DMS79 treated with DMSO at 0.1 percent for 48 hours (cell line): ENCODE measurements around the gene STK11.

Source experiments
- DNase-seq: peaks from one replicate; lab custom pipeline; 2025; lab: John Stamatoyannopoulos, UW

Gene STK11

DNA sequence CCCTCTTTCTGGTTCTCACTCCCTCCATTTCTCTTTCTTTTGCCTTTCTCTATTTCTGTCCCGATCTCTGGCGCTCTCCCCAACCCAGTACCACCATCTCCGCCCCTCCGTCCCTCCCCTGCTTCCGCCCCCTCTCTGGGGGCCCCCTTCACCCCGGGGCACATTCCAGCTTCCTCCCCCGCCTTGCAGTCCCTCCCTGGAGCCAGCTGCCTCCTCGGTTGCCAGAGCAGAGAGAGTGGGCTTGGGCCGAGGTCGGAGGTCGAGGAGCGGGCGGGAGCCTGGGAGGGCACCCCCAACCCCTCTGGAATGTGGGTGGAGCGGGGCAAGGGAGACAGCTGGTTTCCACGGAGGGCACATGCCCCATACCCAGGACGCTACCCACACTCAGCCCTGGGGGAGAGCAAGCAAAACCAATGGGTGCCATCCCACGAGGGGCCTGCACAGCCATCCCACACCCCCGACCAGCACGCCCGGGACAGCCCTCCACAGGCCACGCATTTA lies 57.1 kb downstream of the STK11 start:
- DNase-seq, result no peak

DNA sequence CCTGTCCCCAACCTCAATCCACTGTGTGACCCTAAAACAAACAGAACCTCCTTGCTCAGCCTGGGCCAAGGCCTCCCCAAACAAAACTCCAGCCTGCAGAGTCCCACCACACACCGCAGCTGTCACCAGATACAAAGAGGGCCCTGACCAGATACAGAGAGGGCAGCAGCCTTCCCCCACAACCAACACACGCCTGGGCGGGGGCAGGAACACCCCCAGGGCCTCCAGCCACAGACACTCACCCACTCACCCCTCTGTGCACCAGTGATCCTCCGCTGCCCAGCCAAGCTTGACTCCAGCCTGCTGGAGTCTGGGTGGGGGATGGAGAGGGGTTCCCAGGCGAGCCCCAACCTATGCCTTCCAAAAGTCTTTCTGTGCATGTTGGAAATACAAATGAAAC lies 57.6 kb downstream of the STK11 start:
- DNase-seq, result no peak

DNA sequence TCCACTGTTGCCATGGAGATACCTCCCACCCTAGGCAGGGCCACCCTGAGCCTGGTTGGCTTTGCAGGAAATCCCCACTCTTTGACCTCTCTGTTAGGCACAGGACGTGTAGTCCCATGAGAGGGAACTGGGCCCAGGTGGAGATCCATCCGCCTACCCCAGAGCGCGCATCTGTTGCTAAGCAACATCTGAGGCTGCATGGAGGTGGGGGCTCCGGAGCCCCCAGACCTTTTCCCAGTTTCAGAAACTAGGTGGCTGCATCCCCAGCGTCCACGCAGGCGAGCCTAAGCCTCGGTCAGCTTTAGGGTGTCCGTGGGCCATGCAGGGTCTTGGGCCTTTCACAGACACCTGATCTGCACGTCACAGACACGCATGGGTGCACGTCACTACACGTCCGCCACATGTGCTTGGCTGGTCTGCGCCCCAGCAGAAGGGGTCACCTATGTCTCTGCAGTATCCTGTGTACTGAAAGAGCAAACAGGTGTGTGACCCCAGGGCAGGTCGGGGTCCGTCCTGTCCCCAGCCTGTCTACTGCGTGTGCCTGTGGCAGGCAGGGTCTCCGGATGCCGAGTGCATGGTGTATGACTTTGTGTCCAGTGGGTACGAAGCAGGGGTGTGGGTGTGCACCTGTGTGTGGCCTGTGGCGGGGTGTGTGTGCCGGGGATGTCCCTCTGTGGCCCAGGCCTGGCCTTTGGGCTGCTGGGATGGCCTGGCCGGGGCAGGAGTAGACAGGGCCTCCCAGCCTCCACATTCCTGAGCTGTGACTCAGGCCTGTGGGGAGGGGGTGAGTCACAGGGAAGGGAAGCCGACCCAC lies 59.4 kb downstream of the STK11 start:
- DNase-seq, result no peak

DNA sequence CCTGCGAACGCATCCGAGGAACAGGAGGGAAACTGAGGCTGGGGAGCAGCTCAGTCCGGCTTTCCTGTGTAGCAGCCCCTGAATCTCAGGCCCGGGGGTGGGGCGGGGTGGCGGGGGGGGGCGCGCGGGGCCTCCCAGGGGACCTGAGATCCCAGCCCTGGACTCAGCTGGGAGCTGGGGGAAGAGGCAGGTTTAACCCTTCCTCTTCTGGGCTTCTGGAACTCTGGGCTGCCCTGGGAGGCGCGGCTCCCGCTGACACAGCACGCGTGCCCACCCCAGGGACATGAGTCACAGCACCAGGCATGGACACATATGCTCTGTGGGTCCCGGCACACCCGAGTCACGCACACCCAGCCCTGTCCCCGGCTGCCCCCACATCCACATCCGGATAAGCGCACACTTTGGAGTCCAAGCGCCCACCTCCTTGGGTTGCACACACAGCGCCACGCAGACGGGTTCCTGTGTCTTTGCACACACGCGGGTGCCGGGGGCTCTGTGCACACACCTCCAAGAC lies 60.1 kb downstream of the STK11 start:
- DNase-seq, result no peak

DNA sequence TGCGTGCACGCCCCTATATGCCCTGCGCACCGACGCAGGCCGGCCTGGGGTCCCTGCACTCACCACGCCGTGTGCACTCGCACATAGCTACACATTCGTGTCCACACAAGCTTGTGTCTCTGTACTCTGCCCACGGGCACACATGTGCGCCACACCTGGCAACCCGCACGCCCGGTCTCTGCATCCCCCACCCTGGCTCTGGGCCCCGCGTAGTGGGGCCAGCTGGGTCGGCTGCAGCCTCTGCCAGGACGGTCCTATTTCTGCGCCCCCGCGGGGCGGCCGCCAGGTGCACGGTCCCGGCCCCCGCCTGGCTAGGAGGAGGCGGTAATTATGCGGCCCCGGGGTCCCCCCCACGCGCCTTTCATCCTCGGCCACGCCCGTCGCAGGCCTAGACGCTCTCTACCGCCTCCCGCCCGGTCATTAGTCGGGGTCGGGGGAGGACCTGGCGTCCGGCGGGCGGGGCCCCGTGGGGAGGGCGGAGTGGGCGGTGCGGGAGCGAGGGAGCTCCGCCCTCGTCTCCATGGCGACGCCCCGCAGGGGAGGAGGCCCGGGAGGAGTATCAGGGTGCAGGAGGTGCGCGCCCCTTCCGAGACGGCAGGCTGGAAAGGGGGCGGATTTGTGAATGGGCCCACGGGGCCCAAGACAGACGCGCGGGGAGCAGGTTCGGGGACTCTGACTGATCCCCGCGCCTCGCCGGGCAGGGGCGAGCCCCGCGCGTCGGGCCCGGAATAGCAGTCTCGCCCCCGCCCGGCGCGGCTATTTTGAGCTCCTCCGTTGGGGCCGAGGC lies 60.7 kb downstream of the STK11 start:
- DNase-seq, result peak; percentile 61

DNA sequence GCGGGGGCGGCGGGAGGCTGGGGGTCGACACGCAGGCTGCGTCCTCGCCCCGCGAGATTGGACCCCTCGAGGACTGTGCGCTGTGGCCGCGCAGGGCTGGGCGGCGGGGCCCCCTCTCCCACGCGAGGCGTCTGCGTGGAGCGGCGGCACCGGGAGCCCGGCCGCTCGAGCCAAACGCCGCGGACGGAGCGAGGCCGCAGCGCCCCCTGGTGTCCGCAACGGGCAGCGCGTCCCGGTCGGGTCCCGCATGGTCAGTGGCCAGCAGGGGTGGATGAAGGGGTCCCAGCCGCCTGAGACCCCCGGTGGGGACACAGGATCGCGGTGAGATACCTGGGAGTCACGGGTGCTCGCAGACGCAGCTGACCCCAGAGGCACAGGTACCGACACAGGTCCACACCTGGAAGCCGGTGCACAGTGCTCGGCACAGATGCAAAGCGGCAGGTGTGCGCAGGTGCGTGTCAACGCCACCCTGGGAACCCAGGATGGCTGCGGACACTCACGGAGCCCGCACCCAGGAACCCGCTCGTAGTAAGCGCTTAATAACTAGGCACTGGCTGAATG lies 61.4 kb downstream of the STK11 start:
- peak; percentile 35 for DNase-seq

DNA sequence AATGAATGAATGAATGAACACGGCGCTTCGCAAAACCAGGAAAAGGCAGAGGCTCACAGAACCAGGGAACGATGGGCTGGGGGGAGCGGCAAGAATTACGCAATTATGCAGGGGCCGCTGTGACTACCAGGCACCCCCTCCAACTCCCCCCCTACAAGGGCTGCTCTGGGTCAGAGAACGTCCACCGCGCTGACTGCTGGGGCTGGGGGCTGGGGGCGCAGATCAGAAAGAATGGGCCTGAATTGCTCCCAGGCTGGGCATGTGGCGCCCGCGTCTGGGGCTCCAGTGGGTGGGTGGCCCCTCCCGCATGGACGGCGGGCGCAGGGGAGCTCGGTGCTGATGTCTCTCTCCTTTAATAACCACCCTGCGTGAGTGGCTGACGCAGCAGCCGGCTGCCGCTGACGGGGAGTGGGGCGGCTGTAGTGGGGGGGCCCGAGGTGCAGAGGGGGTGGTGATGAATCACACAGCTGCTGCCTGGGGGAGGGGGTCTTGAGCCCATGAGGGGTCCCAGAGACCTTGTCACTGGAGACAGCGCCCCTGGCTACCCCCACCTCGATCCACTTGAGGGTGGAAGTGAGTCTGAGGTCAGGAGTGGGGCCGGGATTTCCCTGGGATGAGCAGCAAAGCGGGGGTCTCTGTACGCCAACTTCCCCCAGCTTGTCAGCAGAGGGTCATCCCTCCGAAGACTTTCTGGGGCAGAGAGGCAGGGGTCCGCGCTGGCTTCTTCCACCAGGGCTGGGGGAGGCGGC lies 62.1 kb downstream of the STK11 start:
- DNase-seq, result no peak

DNA sequence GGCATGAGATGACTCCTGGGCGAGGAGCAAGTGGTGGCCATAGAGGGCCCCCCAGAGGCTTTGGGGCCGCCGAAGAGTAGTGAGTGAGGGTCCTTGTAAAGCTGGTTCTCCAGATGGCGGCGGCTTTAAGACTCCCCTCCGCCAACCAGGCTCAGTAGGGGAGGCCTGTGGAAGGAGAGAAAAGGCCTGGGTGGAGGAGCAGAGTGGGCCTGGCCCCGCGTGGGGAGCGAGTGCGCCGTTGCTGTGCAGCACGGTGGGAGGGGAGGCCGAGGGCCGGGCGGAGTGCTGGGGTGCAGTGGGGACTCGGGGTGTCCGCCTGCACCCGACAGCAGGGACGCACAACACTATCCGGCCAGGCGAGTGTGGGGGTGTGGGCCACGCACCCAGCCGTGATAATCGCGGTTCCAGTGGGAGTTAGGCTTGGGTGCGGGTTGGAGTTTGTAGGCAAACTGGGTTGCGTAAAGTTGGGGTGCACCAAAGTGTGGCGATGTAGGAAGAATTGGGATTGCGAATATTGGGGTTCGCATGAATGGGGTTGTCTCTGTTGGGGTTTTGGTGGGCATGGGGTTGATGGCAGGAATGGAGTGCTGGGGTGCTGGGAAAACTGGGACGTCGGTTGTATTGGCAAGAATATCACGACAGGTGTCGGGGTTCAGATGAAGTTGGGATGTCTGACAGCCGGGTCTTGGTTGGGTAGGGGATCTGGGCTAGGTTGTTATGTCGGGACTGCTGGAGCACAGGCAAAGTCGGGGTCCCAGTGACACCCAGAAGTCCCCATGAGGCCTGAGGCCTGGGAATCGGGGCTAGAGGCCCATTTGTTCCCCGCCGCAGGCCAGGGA lies 62.9 kb downstream of the STK11 start:
- no peak for DNase-seq

DNA sequence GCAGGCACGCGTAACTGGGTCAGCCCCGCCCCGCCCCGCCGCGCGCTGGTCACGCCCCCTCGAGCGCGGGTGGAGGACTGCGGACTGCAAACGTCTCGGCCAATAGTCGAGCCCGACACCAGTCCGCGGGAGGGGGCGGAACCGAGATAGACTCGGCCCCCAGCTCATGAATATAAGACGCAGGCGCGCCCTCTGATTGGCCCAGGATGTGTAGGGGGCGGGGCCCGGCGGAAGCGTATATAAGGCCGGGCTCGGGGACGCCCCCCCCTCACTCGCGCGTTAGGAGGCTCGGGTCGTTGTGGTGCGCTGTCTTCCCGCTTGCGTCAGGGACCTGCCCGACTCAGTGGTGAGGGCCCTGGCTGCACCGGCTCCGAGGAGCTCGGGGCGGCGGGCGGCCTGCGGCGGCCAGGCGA lies 63.5 kb downstream of the STK11 start, which contains the start of gene CIRBP:
TSS of gene CIRBP (plus strand) at position 268 of the 413 bp plus-strand sequence. CDS start 1,602 bp downstream, outside the sequence.
- peak; percentile 91 for DNase-seq

DNA sequence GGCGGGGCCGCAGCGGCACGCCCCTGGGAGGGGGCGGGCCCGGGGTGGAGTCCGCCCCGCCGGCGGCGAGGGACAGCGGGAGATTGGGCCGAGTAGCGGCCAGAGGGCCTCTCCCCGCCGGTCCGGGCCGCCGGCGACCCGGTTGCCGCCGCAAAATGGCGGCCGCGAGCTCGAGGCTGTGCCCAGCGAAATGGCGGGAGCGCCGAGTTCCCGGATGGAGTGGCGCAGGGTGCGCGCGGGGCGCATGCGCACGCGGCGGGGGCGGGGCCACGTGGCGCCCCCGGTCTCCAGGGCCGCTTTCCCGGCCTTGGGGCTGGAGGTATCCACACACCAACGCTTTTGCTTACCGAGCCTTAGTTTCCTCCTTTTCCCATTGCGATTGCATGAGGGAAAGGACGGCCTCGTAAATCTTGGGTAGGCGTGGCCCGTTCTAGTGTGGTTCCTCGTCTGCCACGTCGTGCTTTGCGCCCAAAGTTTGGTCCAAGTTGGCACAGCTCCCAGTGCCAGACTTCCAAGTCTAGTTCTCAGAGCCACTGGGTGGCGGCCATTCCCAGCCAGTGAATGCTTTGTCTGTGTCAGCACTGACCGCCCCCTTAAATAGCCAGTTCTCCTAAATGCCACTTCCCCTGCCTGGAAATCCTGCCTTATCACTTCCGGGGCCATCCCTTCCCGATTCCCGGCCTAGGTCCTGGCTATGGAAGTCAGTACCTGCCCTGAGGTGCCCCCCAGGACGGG lies 64.1 kb downstream of the STK11 start:
- DNase-seq, result peak; percentile 83

DNA sequence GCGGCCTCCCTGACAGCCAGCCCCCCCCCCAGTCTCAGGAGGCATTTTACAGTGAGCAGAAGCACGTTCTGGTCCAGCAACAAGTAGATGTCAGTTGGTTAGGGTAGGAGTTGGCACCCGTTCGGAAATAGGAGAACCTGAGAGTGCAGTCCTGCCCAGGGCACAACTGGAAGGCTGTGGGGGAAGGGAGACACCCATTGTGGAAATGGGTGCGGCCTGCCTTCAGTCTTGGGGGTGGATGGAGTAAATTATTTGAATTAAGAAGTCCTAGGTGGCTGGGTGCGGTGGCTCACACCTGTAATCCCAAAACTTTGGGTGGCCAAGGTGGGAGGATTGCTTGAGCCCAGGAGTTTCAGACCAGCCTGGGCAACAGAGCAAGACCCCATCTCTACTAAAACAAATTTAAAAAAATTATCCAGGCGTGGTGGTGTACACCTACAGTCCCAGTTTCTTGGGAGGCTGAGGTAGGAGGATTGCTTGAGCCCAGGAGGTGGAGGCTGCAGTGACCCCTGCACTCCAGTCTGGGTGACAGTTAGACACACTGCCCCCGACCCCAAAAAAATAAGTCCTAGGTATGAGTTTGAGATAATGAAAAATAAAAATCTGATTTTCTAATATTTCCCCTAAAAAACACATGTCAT lies 64.8 kb downstream of the STK11 start:
- no peak for DNase-seq

DNA sequence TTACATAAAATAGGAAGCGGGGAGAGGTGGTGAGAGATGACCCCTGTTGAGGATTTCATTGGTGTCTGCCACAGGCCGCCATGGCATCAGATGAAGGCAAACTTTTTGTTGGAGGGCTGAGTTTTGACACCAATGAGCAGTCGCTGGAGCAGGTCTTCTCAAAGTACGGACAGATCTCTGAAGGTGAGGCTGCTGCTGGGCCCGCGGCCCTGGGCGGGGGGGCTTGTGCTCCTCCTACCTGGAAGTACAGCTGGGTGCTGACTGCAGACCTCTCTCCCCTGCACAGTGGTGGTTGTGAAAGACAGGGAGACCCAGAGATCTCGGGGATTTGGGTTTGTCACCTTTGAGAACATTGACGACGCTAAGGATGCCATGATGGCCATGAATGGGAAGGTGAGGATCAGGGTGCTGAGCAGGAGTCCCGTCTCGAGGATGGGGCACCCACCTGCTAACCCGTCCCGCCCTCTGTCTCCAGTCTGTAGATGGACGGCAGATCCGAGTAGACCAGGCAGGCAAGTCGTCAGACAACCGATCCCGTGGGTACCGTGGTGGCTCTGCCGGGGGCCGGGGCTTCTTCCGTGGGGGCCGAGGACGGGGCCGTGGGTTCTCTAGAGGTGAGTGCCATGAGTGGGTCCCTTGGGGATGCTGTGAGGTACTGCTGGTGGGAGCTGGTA lies 65.4 kb downstream of the STK11 start:
- DNase-seq, result no peak

DNA sequence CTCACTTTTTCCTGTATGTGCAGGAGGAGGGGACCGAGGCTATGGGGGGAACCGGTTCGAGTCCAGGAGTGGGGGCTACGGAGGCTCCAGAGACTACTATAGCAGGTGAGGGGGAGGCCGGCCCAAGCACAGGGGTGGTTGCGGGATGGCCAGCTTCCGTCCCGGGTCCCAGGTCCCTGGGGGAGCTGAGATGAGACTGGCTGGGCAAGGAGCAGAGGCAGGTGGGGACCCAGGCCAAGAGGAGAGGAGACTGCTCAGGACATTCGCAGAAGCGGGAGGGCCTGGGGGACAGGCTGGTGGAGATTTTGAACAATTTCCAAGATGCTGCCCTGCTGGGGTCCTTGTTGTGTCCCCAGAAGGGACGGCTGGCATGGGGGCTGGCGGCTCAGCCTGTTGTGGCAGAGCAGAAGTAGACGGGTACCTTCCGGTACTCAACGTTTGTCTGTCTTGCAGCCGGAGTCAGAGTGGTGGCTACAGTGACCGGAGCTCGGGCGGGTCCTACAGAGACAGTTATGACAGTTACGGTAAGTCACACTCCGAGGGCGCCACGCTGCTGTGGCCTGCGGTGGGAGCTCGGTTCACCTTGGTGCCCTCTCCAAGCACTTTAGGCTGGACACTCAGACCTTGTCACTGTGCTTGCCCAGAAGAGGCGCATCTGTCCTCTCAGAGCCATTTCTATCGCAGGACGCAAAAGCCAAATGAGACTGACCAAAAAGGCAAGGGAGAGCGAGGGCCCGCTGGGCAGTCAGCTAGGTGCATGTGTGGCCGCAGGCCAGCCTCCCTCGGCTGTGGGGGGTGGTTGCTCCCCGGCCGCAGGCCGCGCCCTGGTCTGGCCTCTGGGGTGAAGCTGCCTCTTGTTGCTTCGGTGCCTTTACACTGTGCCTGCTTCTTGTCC lies 66.2 kb downstream of the STK11 start:
- no peak for DNase-seq

DNA sequence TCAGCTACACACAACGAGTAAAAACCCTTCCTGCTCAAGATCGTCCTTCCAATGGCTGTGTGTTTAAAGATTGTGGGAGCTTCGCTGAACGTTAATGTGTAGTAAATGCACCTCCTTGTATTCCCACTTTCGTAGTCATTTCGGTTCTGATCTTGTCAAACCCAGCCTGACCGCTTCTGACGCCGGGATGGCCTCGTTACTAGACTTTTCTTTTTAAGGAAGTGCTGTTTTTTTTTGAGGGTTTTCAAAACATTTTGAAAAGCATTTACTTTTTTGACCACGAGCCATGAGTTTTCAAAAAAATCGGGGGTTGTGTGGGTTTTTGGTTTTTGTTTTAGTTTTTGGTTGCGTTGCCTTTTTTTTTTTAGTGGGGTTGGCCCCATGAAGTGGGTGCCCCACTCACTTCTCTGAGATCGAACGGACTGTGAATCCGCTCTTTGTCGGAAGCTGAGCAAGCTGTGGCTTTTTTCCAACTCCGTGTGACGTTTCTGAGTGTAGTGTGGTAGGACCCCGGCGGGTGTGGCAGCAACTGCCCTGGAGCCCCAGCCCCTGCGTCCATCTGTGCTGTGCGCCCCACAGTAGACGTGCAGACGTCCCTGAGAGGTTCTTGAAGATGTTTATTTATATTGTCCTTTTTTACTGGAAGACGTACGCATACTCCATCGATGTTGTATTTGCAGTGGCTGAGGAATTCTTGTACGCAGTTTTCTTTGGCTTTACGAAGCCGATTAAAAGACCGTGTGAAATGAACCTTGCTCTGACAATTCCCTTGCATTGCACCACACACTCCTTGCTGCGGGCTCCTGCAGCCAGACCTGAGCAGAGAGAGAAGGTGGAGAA lies 67.1 kb downstream of the STK11 start:
- DNase-seq, result no peak

DNA sequence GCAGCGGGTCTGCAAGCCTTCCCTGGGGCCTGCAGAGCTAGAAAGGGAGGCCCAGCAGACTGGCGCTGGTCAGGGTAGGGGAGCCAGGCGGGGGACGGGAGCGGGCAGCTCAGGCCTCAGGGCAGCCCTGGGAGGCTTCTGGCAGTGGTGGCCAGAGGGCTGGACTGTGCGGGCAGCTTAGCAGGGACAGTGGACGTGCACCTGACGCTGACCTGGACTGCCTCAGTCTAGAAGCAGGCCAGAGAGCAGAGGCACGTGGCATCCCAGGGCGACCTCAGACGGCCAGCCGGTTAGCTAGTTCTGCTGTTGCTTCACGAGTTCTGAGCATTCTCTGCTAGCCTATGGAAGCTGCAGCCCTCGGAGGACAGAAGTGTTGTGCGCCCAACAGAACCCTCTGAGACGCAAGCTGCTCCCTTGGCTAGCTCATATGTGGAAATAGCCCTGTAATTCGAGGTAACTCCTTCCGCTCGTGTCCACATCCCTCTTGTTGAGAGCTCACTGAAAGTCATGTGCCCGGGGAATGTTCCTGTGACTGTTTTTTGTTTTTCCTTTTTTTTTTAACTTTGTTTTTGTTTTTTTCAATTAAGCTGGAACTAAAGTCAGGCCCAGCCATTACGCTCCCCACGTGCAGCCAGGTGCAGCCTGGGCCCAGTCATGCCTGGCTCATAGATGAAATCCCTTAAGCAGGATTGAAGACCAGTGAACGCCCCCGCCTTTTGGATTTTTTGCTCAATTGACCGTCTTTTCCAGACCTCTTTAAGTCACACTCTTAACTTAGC lies 67.9 kb downstream of the STK11 start:
- no peak for DNase-seq
